ENCODE measurements around the gene KANSL1L. TPM values are rescaled to one million over a fixed set of nuclear protein-coding genes. Genes with fewer than 3 reads are reported as not detected.
"Not testable (repeated sequence)": the region's sequence is repeated elsewhere in the genome, so short reads cannot be mapped to it uniquely, and the experiment has no call there.

The KANSL1L gene
- total RNA-seq: 1 to 10 TPM; 4.1 TPM

- CTCF ChIA-PET: no interaction called here
- POLR2A ChIA-PET: interaction anchor here (0.6 to 0.7 kb wide), 2 partner anchors 42 to 165 kb away, joined by 3 read pairs; no protein-coding TSS in a partner anchor
Measured at GRCh38 chr2:210171309-210172218, at the start of gene KANSL1L. KANSL1L (minus strand) TSS chr2:210171409; CDS start chr2:210154582, 16,827 bp downstream.

GRCh38 chr2:210215120-210215519, 43.9 kb upstream of the KANSL1L start:
- CTCF ChIA-PET: no interaction called here
- POLR2A ChIA-PET: no interaction called here

- ChIA-PET CTCF (no interaction called here), POLR2A (no interaction called here)
Measured at GRCh38 chr2:210210185-210210584, 39.0 kb upstream of the KANSL1L start.

GRCh38 chr2:210207929-210208328, 36.7 kb upstream of the KANSL1L start:
- CTCF ChIA-PET: no interaction called here
- POLR2A ChIA-PET: no interaction called here

- ChIA-PET CTCF (interaction anchor here (1.2 kb wide), 1 partner anchor 12 kb away, joined by 3 read pairs; no protein-coding TSS in a partner anchor), POLR2A (no interaction called here)
Measured at GRCh38 chr2:210203558-210203957, 32.3 kb upstream of the KANSL1L start.

GRCh38 chr2:210203147-210203546, 31.9 kb upstream of the KANSL1L start:
- CTCF ChIA-PET: interaction anchor here (1.2 kb wide), 1 partner anchor 12 kb away, joined by 3 read pairs; no protein-coding TSS in a partner anchor
- POLR2A ChIA-PET: no interaction called here

GRCh38 chr2:210199854-210200253, 28.6 kb upstream of the KANSL1L start:
- POLR2A ChIA-PET: no interaction called here
- CTCF ChIA-PET: no interaction called here

GRCh38 chr2:210199186-210199765, 28.1 kb upstream of the KANSL1L start:
- ChIA-PET POLR2A (no interaction called here), CTCF (interaction anchor here (1.0 to 1.7 kb wide), 2 partner anchors 12 to 223 kb away, joined by 3 to 4 read pairs; no protein-coding TSS in a partner anchor)

- CTCF ChIA-PET: interaction anchor here (1.0 to 1.7 kb wide), 2 partner anchors 11 to 222 kb away, joined by 3 to 4 read pairs; no protein-coding TSS in a partner anchor
Measured at GRCh38 chr2:210198326-210198725, 27.1 kb upstream of the KANSL1L start.

GRCh38 chr2:210197720-210198119, 26.5 kb upstream of the KANSL1L start:
- CTCF ChIA-PET: interaction anchor here (1.7 kb wide), 1 partner anchor 222 kb away, joined by 4 read pairs; no protein-coding TSS in a partner anchor
- POLR2A ChIA-PET: no interaction called here

More at GRCh38 chr2:210198326-210198725, 27.1 kb upstream of the KANSL1L start:
- POLR2A ChIA-PET: no interaction called here

- ChIA-PET CTCF (no interaction called here), POLR2A (no interaction called here)
Measured at GRCh38 chr2:210195101-210195852, 24.1 kb upstream of the KANSL1L start.

GRCh38 chr2:210190345-210190744, 19.1 kb upstream of the KANSL1L start:
- POLR2A ChIA-PET: no interaction called here
- CTCF ChIA-PET: interaction anchor here (1.2 to 1.5 kb wide), 2 partner anchors 13 to 46 kb away, joined by 3 read pairs; no protein-coding TSS in a partner anchor

- POLR2A ChIA-PET: no interaction called here
- CTCF ChIA-PET: interaction anchor here (1.3 kb wide), 1 partner anchor 109 kb away, joined by 3 read pairs; no protein-coding TSS in a partner anchor
Measured at GRCh38 chr2:210189452-210190138, 18.4 kb upstream of the KANSL1L start.

GRCh38 chr2:210188755-210189154, 17.5 kb upstream of the KANSL1L start:
- ChIA-PET CTCF (interaction anchor here (1.3 kb wide), 1 partner anchor 108 kb away, joined by 3 read pairs; no protein-coding TSS in a partner anchor), POLR2A (no interaction called here)

GRCh38 chr2:210188190-210188589, 17.0 kb upstream of the KANSL1L start:
- ChIA-PET POLR2A (no interaction called here), CTCF (interaction anchor here (0.7 to 1.2 kb wide), 2 partner anchors 11 to 16 kb away, joined by 3 to 4 read pairs; no protein-coding TSS in a partner anchor)

GRCh38 chr2:210183936-210184335, 12.7 kb upstream of the KANSL1L start:
- CTCF ChIA-PET, POLR2A ChIA-PET: not testable (repeated sequence)

GRCh38 chr2:210181606-210182088, 10.4 kb upstream of the KANSL1L start:
- POLR2A ChIA-PET: not testable (repeated sequence)
- CTCF ChIA-PET: interaction anchor here (0.9 kb wide), 1 partner anchor 8 kb away, joined by 4 read pairs; no protein-coding TSS in a partner anchor

GRCh38 chr2:210181033-210181605, 9.9 kb upstream of the KANSL1L start:
- POLR2A ChIA-PET, CTCF ChIA-PET: not testable (repeated sequence)

GRCh38 chr2:210180477-210180876, 9.3 kb upstream of the KANSL1L start:
- ChIA-PET POLR2A (no interaction called here), CTCF (no interaction called here)

Measured in activated CD8-positive, alpha-beta memory T cell treated with anti-CD3 and anti-CD28 coated beads for 36 hours (primary cell).